HepG2 (cell line): ENCODE results near the gene EIF3A. TPM values are rescaled to one million over a fixed set of nuclear protein-coding genes. Genes with fewer than 3 reads are reported as not detected.

Source experiments
- ATAC-seq: fragments of 200-7000 bp; cut with Tn5 transposase; 3 replicates; pipeline ENCODE4 v1.9.1; 2020; ENCODE audit warnings: mild to moderate bottlenecking, moderate library complexity
- BruUV-seq: library from RNA; stranded (reverse); fragments of 400-500 nt; replicated peaks from 2 replicates; lab custom pipeline; 2021; lab: Mats Ljungman, UMichigan
- CTCF ChIA-PET: fragments of 300-600 bp; formaldehyde crosslinking; extraction: SDS; loops from one replicate; lab custom pipeline; 2021; ENCODE audit warnings: low total read pairs, inconsistent platforms, low intra/inter-chr PET ratio; lab: Yijun Ruan, JAX
- POLR2A ChIA-PET: fragments of 350-600 bp; sonication (Branson Sonifier 250); formaldehyde crosslinking; loops from one replicate; lab custom pipeline; 2020; ENCODE audit warnings: antibody characterized with exemption, inconsistent platforms; lab: Yijun Ruan, JAX
- DNase-seq: peaks from one replicate; pipeline ENCODE4 v3.0.0-alpha.2; 2015; ENCODE audit warnings: low spot score
- FAIRE-seq: peaks from 3 replicates; lab custom pipeline; 2011; peaks lifted over from hg19 to GRCh38; lab: Jason Lieb, UNC
- H2AFZ ChIP-seq: one replicate; pipeline ENCODE4 v1.6.1; 2011; ENCODE audit warnings: low read length, inconsistent platforms
- H3K27ac ChIP-seq: fragments of 300-600 bp; 3 replicates; pipeline ENCODE4 v1.8.0; 2011; ENCODE audit warnings: mixed run types, mild to moderate bottlenecking, mixed read lengths, low read length, inconsistent platforms; ENCODE audit not compliant: insufficient read depth; ENCODE audit errors: extremely low read length
- H3K27me3 ChIP-seq, 2 experiments: fragments of 200-600 bp in 1 of 2; 2 replicates in 1 of 2; 3 replicates in 1 of 2; pipeline versions ENCODE4 v1.6.0 to v1.8.0; 2011; ENCODE audit warnings: low read length in 2 of 2, mild to moderate bottlenecking in 2 of 2, moderate library complexity in 2 of 2, inconsistent platforms in 1 of 2; ENCODE audit not compliant: insufficient read depth in 2 of 2, control insufficient read depth in 1 of 2
- H3K36me3 ChIP-seq, 2 experiments: fragments of 200-600 bp in 1 of 2; replicated peaks in 1 of 2; 2 replicates in 1 of 2; 3 replicates in 1 of 2; pipeline versions ENCODE4 v1.5.1 to v1.8.0; 2011; ENCODE audit warnings: low read length in 2 of 2, inconsistent platforms in 1 of 2; ENCODE audit not compliant: insufficient read depth in 2 of 2, control insufficient read depth in 1 of 2
- H3K4me1 ChIP-seq: 2 replicates; pipeline ENCODE4 v1.5.1; 2012; ENCODE audit warnings: low read length, inconsistent platforms; ENCODE audit not compliant: insufficient read depth
- H3K4me2 ChIP-seq: 2 replicates; pipeline ENCODE4 v1.6.0; 2011; ENCODE audit warnings: low read depth, low read length, inconsistent platforms
- H3K4me3 ChIP-seq, 3 experiments: fragments of 200-600 bp in 1 of 3; sonication (generic), shearing (Covaris generic) in 1 of 3; replicated peaks in 1 of 3; 2 replicates each; pipeline ENCODE4 v1.5.1; 2011 to 2016; ENCODE audit warnings: low read length in 3 of 3, inconsistent platforms in 2 of 3, low read depth in 2 of 3, mild to moderate bottlenecking in 2 of 3, control low read depth in 1 of 3, mixed read lengths in 1 of 3; ENCODE audit not compliant: insufficient read depth in 1 of 3
- H3K79me2 ChIP-seq: one replicate; pipeline ENCODE4 v1.6.1; 2011; ENCODE audit warnings: low read length, inconsistent platforms; ENCODE audit not compliant: insufficient read depth
- H3K9ac ChIP-seq: 2 replicates; pipeline ENCODE4 v1.6.0; 2011; ENCODE audit warnings: mild to moderate bottlenecking, low read depth, low read length, inconsistent platforms; ENCODE audit not compliant: insufficient read depth
- H3K9me3 ChIP-seq: 2 replicates; pipeline ENCODE4 v1.5.1; 2012; ENCODE audit warnings: mild to moderate bottlenecking, low read length
- H4K20me1 ChIP-seq: 2 replicates; pipeline ENCODE4 v1.6.0; 2011; ENCODE audit warnings: inconsistent platforms, mild to moderate bottlenecking, low read length, moderate library complexity; ENCODE audit not compliant: insufficient read depth
- ARNTL ChIP-seq: sonication (generic); formaldehyde crosslinking; IDR thresholded peaks from 2 replicates; pipeline ENCODE4 v1.4.0; 2020; ENCODE audit warnings: mild to moderate bottlenecking, missing genetic modification reagents
- CENPBD1 ChIP-seq: sonication (generic); formaldehyde crosslinking; IDR thresholded peaks from 2 replicates; pipeline ENCODE4 v1.8.0; 2022; ENCODE audit warnings: missing genetic modification reagents, low read depth, mild to moderate bottlenecking, borderline replicate concordance
- MLXIP ChIP-seq: sonication (generic); formaldehyde crosslinking; IDR thresholded peaks from 2 replicates; pipeline ENCODE4 v1.9.0; 2021; ENCODE audit warnings: missing genetic modification reagents, borderline replicate concordance
- RAD51 ChIP-seq: fragments of 450-650 bp; IDR thresholded peaks from 2 replicates; pipeline ENCODE4 v1.6.1; 2016; ENCODE audit warnings: borderline replicate concordance
- ZC3H4 ChIP-seq: sonication (generic); formaldehyde crosslinking; IDR thresholded peaks from 2 replicates; pipeline ENCODE4 v1.4.0; 2020; ENCODE audit warnings: missing genetic modification reagents, borderline replicate concordance
- ZFYVE20 ChIP-seq: sonication (generic); formaldehyde crosslinking; IDR thresholded peaks from 2 replicates; pipeline ENCODE4 v1.8.0; 2023; ENCODE audit warnings: low read depth, mild to moderate bottlenecking, moderate library complexity, missing genetic modification reagents, borderline replicate concordance
- WGBS: methylation state at CpG from one replicate; pipeline ENCODE4 v1.1.6; 2017; ENCODE audit warnings: low lambda C conversion rate; 5-methylcytosine and 5-hydroxymethylcytosine counted together
- in situ Hi-C: cut with HindIII; loops from 2 replicates; pipeline ENCODE4 v1.10.0; 2017; ENCODE audit warnings: low pct_unique_long_range_greater_than_20kb; ENCODE audit not compliant: extremely low pct_ligation_motif_present
- intact Hi-C: fragments of 100-400 bp; cut with micrococcal nuclease; formaldehyde crosslinking; loops from one replicate; pipeline ENCODE4 v1.10.0; 2022; ENCODE audit not compliant: unreplicated experiment
- polyA plus RNA-seq, 8 experiments: library from polyadenylated mRNA; depleted of rRNA in 3 of 8; stranded (reverse) in 7 of 8; unstranded in 1 of 8; fragments of >200 nt; fragmentation: Illumina TruSeq in 4 of 8; extraction: Trizol in 4 of 8; gene quantifications; 2 replicates each; pipeline versions ENCODE4 v1.2.1 to v1.2.3, GENCODE V29; 2011 to 2016; ENCODE audit warnings: low read depth in 4 of 8, missing spikeins in 1 of 8, mixed read lengths in 1 of 8; ENCODE audit not compliant: insufficient read depth in 1 of 8
- total RNA-seq, 5 experiments: library from RNA; depleted of rRNA; stranded (reverse); fragments of >200 nt; fragmentation: Illumina TruSeq; extraction: Trizol; gene quantifications; 2 replicates each; pipeline ENCODE4 v1.2.3, GENCODE V29; 2016; ENCODE audit warnings: low read depth in 1 of 5

EIF3A gene
- total and polyA plus RNA-seq, 2 of the 13 experiments (the other 11 are each of a cell fraction or from before 2014, with no cell fraction given) = 25.6 to 117 TPM

- peaks cover 5% of the 10 kb centered on the region for H3K4me1 ChIP-seq
- ChIA-PET CTCF (no interaction called here), POLR2A (no interaction called here)
- no peaks in the 10 kb centered on the region for H3K36me3 ChIP-seq
- WGBS = 61% methylated on average over 10 of the region's 10 CpGs
- no TSS peak for BruUV-seq
- H3K4me3 ChIP-seq = no peak overlapping the region
- H3K9ac ChIP-seq = no peak overlapping the region
- DNase-seq (no peak), FAIRE-seq (no peak), ATAC-seq (no peak)
- H2AFZ ChIP-seq = no peak overlapping the region
- intact Hi-C loops = no loop called here
- no peak overlapping the region for H3K27ac ChIP-seq
- no peaks in the 10 kb centered on the region for H3K9me3 ChIP-seq
- no peaks in the 10 kb centered on the region for H3K79me2 ChIP-seq
- no peaks in the 10 kb centered on the region for H4K20me1 ChIP-seq
- H3K4me2 ChIP-seq = no peak overlapping the region
- TF ChIP-seq CENPBD1 (CRISPR knock-in tag) (no peak), ARNTL (CRISPR knock-in tag) (no peak), RAD51 (no peak), MLXIP (no peak), ZC3H4 (CRISPR knock-in tag) (no peak), ZFYVE20 (CRISPR knock-in tag) (no peak)
- peaks cover 0 to 17% of the 10 kb centered on the region in 2 experiments; a peak in 1 of 5 replicates for H3K27me3 ChIP-seq
- in situ Hi-C loops = no loop called here
Observed at GRCh38 chr10:118995739-118996138, 84.9 kb downstream of the EIF3A start.
